ENCODE data around the gene EPN2.

The EPN2 gene

GRCh38 chr17:19369846-19370492 is 132.8 kb downstream of the EPN2 start:
- no peak for DNase-seq

- DNase-seq, result no peak
Observed at GRCh38 chr17:19370493-19370960, 133.4 kb downstream of the EPN2 start.

DNA sequence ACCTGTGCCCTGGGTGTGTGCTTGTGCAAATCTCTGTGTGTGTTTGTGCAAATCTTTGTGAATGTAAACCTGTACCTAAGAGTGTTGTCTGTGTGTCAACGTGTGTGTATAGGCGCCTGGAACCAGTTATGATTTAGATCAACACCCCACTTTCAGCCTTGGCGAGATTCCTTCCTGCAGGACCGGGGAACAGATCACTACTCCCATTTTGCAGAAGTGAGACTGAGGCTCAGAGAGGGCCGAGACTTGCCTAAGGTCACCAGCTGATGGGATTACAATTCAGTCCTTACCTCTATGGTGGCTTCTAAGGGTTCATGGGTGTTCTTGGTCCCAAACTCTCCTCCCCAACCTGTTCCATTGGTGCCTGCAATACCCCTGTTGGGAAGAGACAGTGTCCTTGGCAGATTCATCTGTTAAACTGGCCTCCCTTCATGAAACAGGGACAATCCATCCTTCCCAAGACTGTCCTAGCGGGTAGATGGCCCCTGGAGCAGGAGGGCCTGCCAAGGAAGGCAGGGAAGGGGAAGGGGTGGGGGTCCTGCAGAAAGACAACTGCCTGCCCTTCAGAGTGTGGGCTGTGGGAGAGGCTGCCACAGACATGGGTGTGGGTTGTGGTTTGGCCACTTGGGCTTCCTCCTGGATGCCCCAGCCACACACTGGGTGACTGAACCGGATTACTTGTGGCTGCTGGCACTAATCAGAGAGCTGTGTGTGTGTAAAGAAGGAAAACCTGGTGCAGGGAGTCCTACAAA is 134.3 kb downstream of the EPN2 start:
- no peak for DNase-seq

DNA sequence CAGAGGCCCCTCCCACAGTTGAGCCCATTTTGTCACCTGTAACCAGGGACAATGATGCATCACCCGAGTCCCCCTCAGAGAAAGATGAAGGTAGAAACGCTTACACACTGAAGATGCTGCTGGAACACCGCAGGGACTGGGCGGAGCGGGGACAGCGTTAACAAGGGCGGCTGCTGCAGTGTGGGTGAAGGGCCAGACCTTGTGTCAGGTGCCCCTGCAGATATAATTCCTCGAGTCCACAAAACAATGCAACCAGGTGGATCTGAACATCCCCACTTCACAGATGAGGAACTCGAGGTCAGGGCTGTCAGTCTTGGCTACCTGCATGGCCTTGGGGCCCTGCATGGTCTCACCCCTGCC is 134.8 kb downstream of the EPN2 start:
- DNase-seq, result no peak

- no peak for DNase-seq
Observed at GRCh38 chr17:19372439-19372838, 135.3 kb downstream of the EPN2 start.

- no peak for DNase-seq
Observed at GRCh38 chr17:19372866-19373504, 135.8 kb downstream of the EPN2 start.

GRCh38 chr17:19374136-19374535 is 137.0 kb downstream of the EPN2 start:
- DNase-seq, result no peak

DNA sequence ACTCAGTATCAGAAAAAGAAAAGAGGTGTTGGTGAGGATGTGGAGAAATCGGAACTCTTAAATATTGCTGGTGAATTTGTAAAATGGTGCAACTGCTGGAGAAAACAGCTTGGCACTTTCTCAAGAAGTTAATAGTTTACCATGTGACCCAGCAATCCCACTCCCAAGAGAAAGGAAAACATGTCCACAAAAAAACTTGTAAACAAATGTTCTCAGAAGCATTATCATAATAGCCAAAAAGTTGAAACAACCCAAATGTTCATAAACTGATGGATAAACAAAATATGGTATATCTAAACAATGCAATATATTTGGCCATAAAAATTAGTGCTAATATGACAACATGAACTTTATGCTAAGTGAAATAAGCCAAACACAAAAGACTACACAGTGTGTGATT is 138.6 kb downstream of the EPN2 start:
- DNase-seq, result no peak

- DNase-seq, result no peak
Observed at GRCh38 chr17:19376811-19377210, 139.6 kb downstream of the EPN2 start.

- DNase-seq, result peak; percentile 97
Observed at GRCh38 chr17:19377602-19378415, 140.6 kb downstream of the EPN2 start.

- no peak for DNase-seq
Observed at GRCh38 chr17:19378416-19379360, 141.5 kb downstream of the EPN2 start, which contains the start of gene MAPK7. TSS of gene MAPK7 (plus strand) at chr17:19378498. CDS start at chr17:19378901, 403 bp downstream.

- DNase-seq, result no peak
Observed at GRCh38 chr17:19379361-19380065, 142.3 kb downstream of the EPN2 start.

- DNase-seq, result no peak
Observed at GRCh38 chr17:19380481-19381301, 143.5 kb downstream of the EPN2 start.

- DNase-seq, result no peak
Observed at GRCh38 chr17:19381361-19381740, 144.2 kb downstream of the EPN2 start.

DNA sequence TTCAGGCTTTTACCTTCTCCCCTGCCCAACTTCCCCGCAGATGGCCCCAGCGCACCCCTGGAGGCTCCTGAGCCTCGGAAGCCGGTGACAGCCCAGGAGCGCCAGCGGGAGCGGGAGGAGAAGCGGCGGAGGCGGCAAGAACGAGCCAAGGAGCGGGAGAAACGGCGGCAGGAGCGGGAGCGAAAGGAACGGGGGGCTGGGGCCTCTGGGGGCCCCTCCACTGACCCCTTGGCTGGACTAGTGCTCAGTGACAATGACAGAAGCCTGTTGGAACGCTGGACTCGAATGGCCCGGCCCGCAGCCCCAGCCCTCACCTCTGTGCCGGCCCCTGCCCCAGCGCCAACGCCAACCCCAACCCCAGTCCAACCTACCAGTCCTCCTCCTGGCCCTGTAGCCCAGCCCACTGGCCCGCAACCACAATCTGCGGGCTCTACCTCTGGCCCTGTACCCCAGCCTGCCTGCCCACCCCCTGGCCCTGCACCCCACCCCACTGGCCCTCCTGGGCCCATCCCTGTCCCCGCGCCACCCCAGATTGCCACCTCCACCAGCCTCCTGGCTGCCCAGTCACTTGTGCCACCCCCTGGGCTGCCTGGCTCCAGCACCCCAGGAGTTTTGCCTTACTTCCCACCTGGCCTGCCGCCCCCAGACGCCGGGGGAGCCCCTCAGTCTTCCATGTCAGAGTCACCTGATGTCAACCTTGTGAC is 144.7 kb downstream of the EPN2 start:
- DNase-seq, result no peak

GRCh38 chr17:19382531-19383444 is 145.6 kb downstream of the EPN2 start:
- DNase-seq, result no peak

- no peak for DNase-seq
Observed at GRCh38 chr17:19383681-19384470, 146.7 kb downstream of the EPN2 start.

All from NCI-H446 treated with DMSO at 0.1 percent for 48 hours (cell line).